Fibroblast of lung (primary cell): ENCODE results near the gene SLC7A4.
"Not testable (repeated sequence)": the region's sequence is repeated elsewhere in the genome, so short reads cannot be mapped to it uniquely, and the experiment has no call there.

Experiments
- EZH2 ChIP-seq: IDR thresholded peaks from 2 replicates; pipeline ENCODE4 v1.5.1; 2012; ENCODE audit warnings: low read length, control low read depth, mild to moderate bottlenecking; ENCODE audit errors: missing control alignments
- TF ChIP-seq, protein P1 (sequence below), 2 donors: IDR thresholded peaks in 1 of 2; conservative IDR thresholded peaks in 1 of 2; 1 replicate in 1 of 2; 2 replicates in 1 of 2; pipeline ENCODE4 v1.5.1; 2011 to 2012; ENCODE audit warnings: low read length in 2 of 2, control low read depth in 1 of 2, inconsistent platforms in 1 of 2, low read depth in 1 of 2, mild to moderate bottlenecking in 1 of 2

- TF ChIP-seq, protein P1, sequence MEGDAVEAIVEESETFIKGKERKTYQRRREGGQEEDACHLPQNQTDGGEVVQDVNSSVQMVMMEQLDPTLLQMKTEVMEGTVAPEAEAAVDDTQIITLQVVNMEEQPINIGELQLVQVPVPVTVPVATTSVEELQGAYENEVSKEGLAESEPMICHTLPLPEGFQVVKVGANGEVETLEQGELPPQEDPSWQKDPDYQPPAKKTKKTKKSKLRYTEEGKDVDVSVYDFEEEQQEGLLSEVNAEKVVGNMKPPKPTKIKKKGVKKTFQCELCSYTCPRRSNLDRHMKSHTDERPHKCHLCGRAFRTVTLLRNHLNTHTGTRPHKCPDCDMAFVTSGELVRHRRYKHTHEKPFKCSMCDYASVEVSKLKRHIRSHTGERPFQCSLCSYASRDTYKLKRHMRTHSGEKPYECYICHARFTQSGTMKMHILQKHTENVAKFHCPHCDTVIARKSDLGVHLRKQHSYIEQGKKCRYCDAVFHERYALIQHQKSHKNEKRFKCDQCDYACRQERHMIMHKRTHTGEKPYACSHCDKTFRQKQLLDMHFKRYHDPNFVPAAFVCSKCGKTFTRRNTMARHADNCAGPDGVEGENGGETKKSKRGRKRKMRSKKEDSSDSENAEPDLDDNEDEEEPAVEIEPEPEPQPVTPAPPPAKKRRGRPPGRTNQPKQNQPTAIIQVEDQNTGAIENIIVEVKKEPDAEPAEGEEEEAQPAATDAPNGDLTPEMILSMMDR (conservative IDR thresholded peaks at IDR 0.05 in 1 of 2, IDR thresholded peaks at IDR 0.05 in 1 of 2; ENCODE audit: low read depth in 1 of 2, low read length in 2 of 2): not testable (repeated sequence)
- TF ChIP-seq EZH2: not testable (repeated sequence)
Observed at GRCh38 chr22:21048448-21048847, 16.1 kb upstream of the SLC7A4 start.
